B cell (primary cell): Measurements from ENCODE around the gene HBA1.

Experiments used
- EZH2 ChIP-seq: IDR thresholded peaks from 2 replicates; pipeline ENCODE4 v1.6.1; 2012; ENCODE audit warnings: borderline replicate concordance, low read depth, mild to moderate bottlenecking, moderate library complexity, low read length; ENCODE audit not compliant: insufficient read depth, poor library complexity, severe bottlenecking
- TF ChIP-seq, protein P1 (sequence below): fragments of 200-600 bp; IDR thresholded peaks from one replicate; pipeline ENCODE4 v1.8.0; 2022; ENCODE audit warnings: antibody characterized with exemption, mild to moderate bottlenecking

DNA sequence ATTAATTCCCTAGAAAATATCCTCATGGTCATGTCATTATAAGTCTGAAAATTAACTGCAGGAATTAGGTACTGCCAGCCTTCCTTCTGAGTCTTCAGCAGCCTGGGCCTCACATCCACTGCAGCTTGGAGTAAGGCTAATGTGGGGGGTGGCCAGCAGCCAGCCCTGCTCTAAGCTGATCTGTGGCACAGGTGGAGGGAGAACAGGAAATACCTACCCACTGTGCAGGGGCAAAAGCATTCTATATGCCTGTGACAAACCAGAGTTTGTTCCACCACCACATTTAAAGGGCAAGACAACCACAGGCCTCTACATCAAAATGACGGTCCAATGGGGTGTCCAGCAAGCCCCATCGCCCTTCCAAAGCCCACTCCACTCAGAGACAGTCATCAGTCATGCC is 47.4 kb upstream of the HBA1 start:
- TF ChIP-seq, protein P1, sequence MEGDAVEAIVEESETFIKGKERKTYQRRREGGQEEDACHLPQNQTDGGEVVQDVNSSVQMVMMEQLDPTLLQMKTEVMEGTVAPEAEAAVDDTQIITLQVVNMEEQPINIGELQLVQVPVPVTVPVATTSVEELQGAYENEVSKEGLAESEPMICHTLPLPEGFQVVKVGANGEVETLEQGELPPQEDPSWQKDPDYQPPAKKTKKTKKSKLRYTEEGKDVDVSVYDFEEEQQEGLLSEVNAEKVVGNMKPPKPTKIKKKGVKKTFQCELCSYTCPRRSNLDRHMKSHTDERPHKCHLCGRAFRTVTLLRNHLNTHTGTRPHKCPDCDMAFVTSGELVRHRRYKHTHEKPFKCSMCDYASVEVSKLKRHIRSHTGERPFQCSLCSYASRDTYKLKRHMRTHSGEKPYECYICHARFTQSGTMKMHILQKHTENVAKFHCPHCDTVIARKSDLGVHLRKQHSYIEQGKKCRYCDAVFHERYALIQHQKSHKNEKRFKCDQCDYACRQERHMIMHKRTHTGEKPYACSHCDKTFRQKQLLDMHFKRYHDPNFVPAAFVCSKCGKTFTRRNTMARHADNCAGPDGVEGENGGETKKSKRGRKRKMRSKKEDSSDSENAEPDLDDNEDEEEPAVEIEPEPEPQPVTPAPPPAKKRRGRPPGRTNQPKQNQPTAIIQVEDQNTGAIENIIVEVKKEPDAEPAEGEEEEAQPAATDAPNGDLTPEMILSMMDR = no peak
- no peak for TF ChIP-seq EZH2
